ENCODE measurements around the gene RFK.
"Not testable (repeated sequence)": the region's sequence is repeated elsewhere in the genome, so short reads cannot be mapped to it uniquely, and the experiment has no call there.

RFK gene

GRCh38 chr9:76394195-76394959, at the start of gene RFK:
Gene RFK (minus strand): TSS chr9:76394426. CDS start chr9:76394171, 255 bp downstream.
- peak; percentile 59 for DNase-seq

GRCh38 chr9:76443887-76444286, 49.7 kb upstream of the RFK start:
- no peak for DNase-seq

- DNase-seq: no peak
These were observed 47.5 kb upstream of the RFK start for GRCh38 chr9:76441551-76442322.

- DNase-seq: no peak
These were observed 44.8 kb upstream of the RFK start for GRCh38 chr9:76438841-76439588.

GRCh38 chr9:76437017-76437699, 42.9 kb upstream of the RFK start:
- not testable (repeated sequence) for DNase-seq

GRCh38 chr9:76434897-76435296, 40.7 kb upstream of the RFK start:
- DNase-seq: not testable (repeated sequence)

- no peak for DNase-seq
These were observed 39.6 kb upstream of the RFK start for GRCh38 chr9:76433836-76434235.

GRCh38 chr9:76433406-76433805, 39.2 kb upstream of the RFK start:
- DNase-seq: no peak

GRCh38 chr9:76431601-76432000, 37.4 kb upstream of the RFK start:
- no peak for DNase-seq

GRCh38 chr9:76426807-76427419, 32.7 kb upstream of the RFK start:
- no peak for DNase-seq

- DNase-seq: no peak
These were observed 31.6 kb upstream of the RFK start for GRCh38 chr9:76425677-76426453.

- DNase-seq: no peak
These were observed 30.3 kb upstream of the RFK start for GRCh38 chr9:76424491-76424890.

GRCh38 chr9:76423216-76424177, 29.3 kb upstream of the RFK start:
- no peak for DNase-seq

- no peak for DNase-seq
These were observed 25.7 kb upstream of the RFK start for GRCh38 chr9:76419782-76420380.

- no peak for DNase-seq
These were observed 23.2 kb upstream of the RFK start for GRCh38 chr9:76417394-76417793.

GRCh38 chr9:76415731-76416130, 21.5 kb upstream of the RFK start:
- DNase-seq: no peak

GRCh38 chr9:76415154-76415553, 20.9 kb upstream of the RFK start:
- no peak for DNase-seq

GRCh38 chr9:76414661-76415060, 20.4 kb upstream of the RFK start:
- DNase-seq: no peak

- no peak for DNase-seq
These were observed 19.4 kb upstream of the RFK start for GRCh38 chr9:76413658-76414057.

- no peak for DNase-seq
These were observed 18.4 kb upstream of the RFK start for GRCh38 chr9:76412638-76413037.
